HG03025 (cell line): ENCODE measurements around the gene NLRP1.

Experiments
- ATAC-seq: cut with Tn5 transposase; IDR thresholded peaks from one replicate; pipeline ENCODE4 v1.9.1; 2021; ENCODE audit warnings: mild to moderate bottlenecking, moderate library complexity; ENCODE audit not compliant: unreplicated experiment, low FRiP score

Gene NLRP1

GRCh38 chr17:5584383-5585286 lies at the start of gene NLRP1:
Gene NLRP1, minus strand, starts transcription at chr17:5584509. Its CDS starts 552 bp downstream, at chr17:5583957.
- peak; percentile 83 for ATAC-seq

- ATAC-seq: no peak
Measured at GRCh38 chr17:5631958-5632590, 47.8 kb upstream of the NLRP1 start.

DNA sequence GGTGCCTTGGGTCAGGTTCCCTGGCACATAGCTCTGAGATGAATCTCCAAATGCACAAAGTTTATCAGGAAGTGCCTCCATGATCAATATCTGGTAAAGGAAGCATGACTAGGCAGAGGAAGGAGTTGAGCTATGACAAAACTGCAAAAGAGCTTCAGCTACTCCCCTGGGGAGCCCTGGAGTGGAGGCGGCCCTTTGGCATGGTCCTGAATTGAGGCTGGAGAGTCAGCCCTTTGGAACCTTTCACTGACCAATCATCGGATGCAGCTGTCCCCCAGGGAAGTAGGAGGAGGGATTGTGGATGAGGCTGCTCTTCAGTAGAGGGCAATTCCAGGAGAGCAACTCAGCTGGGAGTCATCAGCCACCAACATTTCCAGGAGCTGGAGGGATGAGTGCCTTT lies 46.1 kb upstream of the NLRP1 start:
- no peak for ATAC-seq

DNA sequence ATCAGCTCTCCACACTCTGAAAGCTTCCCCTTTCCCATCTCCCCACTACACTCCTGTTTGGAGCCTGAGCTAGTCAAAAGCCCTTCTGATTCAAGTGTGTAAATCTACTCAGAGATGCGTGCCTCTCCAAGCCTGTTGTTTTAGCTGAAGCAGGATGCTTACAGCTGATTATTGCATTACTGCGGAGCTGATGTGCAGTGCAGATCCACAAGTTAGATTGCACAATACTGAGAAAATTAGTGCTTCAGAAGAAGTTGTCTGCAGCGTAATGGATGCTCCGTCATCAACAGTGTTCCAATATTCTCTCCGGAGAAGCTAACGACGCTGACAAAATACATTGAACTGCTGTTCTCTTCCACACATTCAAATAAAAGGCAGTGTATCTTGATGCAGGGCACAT lies 44.8 kb upstream of the NLRP1 start:
- no peak for ATAC-seq

- no peak for ATAC-seq
Measured at GRCh38 chr17:5628262-5628661, 44.0 kb upstream of the NLRP1 start.

GRCh38 chr17:5624211-5624610 lies 39.9 kb upstream of the NLRP1 start:
- ATAC-seq: no peak

GRCh38 chr17:5621729-5622128 lies 37.4 kb upstream of the NLRP1 start:
- no peak for ATAC-seq

DNA sequence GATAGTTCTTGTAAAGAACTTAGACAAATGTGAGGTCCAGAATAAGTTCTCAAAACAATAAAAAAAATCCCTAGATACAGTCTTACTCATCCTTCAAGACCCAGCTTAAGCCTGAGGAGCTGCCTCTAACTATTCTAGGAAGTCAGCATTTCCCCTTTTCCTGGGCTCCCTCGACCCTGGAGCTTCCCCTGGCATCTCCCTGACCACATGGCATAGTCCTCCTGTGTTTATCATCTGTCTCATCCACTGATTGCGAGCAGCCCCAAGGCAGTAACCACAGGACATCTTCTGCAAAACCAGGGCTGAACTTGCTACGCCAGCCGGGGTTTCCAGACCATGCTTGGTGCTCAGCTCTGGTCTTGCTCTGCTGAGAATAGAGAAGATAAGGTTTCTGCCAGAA lies 36.7 kb upstream of the NLRP1 start:
- no peak for ATAC-seq

- ATAC-seq: no peak
Measured at GRCh38 chr17:5619088-5619740, 34.9 kb upstream of the NLRP1 start.

- no peak for ATAC-seq
Measured at GRCh38 chr17:5618476-5618875, 34.2 kb upstream of the NLRP1 start.

DNA sequence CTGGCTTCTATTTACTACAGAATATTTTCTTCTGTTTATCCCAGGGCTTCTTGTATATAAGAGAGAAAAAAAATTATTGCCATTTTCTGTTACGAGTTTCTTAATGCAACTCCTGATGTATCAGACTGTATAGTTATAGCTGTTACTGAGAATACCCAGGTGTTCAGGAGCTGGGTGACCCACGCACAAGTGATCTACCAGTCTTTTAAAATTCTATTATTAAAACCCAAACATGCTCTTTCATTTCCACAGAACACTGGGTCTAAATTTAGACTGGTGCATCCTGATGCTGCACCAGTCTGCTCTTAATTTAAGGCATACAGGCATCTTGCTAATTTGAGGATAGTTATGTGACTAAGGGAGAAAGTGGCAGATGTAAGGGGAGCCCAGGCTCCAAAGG lies 31.2 kb upstream of the NLRP1 start:
- no peak for ATAC-seq

- ATAC-seq: no peak
Measured at GRCh38 chr17:5610956-5611355, 26.6 kb upstream of the NLRP1 start.

GRCh38 chr17:5608399-5609112 lies 24.2 kb upstream of the NLRP1 start:
- no peak for ATAC-seq

DNA sequence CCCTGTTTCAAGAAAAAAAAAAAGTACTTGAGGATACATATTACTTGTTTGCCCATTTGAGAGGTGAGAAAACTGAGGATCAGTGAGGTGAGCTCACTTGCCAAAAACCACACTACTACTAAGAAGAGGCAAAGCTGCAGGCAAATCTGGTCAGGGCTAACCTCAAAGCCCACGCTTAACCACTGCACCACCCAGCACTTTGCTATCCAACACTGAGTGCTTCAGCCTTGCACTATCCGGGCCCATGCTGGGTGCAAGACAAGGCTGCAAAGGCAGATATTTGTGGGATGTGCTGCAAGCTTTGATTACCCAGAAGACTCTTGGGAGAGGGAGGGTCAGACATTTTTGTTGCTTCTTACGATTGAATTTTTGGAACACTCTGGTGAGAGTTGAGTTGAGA lies 23.6 kb upstream of the NLRP1 start:
- ATAC-seq: no peak

- no peak for ATAC-seq
Measured at GRCh38 chr17:5605452-5605851, 21.1 kb upstream of the NLRP1 start.

DNA sequence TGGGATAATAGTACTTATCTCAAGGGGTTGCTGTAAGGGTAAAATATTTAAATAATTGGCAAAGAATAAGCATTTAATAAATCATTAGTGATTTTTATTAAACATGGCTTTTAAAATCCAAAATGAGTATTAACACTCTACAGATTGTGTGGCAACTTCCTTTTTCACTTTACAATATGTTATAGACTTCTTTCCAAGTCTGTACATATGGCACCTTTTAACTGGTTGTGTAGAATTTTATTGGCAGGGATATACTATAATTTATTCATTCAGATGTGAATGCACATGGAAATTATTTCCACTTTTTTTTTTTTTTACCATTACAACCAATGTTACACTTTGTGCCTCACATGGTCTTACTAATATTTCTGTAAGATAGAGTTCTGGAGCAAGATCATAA lies 15.7 kb upstream of the NLRP1 start:
- no peak for ATAC-seq

GRCh38 chr17:5598457-5598856 lies 14.1 kb upstream of the NLRP1 start:
- ATAC-seq: no peak

DNA sequence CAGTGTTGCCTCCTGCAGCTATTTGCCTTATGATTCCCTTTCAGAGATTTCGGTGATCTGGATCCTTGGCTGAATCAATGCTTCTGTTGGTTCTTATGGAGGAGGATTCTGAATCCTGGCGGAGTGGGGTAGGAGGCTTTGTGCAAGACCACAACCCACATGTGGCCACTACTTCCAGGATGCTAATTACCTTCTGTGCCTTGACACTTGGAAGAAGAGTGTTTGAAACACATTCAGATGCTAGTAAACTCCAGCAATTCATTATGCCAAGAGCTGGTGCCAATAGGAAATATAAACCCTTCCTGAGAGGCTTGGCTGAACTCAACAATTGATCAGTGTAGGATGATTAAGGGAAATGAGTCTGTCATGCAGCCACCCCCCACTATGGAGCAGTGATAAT lies 12.1 kb upstream of the NLRP1 start:
- no peak for ATAC-seq

DNA sequence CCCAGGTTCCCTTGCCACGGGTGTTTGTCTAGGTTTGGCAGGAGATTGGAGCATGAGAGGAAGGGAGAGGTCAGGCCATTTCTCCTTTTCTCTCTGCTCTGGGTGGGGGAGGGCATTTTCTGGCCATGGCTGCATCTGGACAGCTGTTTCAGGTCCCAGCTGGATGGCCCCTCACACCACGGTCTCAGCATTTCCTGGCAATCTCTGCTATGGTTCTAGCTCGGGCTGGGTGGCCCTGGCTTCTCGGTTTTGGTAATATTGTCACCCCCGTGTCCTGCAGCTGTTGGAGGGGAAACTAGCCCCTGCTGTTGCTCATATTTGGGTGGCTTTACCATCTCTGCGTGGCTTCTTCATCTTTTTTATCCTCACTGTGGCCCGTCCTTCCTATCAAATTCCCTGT lies 11.5 kb upstream of the NLRP1 start:
- ATAC-seq: no peak

DNA sequence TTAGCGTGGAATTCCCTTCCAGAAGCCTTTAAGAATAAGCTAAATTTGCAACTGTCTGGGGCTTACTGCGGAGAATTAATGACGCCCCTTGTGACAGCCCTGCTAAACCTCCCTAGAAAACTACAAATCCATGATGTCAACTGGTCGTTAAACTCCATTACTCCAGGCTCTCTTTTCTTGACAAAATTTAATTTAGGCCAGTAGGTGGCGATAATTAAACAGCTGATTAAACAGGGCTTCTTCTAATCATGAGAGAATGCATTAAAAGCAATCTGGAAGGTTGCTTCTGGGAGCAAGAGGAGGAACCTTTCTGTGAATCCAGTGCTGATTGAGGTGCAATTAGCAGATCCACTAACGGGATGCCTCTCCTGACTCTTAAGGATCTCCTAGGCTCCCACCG lies 8.1 kb upstream of the NLRP1 start:
- ATAC-seq: no peak

DNA sequence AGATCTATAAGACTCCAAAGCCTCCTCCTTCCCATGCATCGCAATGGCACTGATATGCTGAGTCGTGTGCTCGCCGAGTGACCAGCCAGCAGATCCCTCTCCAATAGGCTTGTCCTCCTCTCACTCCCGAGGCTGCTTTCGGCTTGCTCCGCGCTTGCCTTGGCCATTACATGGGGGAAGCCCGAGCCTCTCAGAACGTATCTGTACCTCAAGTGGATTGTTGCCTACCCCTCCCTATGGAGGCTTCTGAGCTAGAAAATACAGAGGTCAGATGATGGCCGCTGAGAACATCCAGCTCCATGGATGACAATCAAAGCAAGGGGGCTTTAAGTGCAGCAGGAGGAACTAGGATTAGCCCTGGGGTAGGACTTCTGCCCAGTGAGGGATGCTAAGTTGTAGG lies 7.7 kb upstream of the NLRP1 start:
- ATAC-seq: no peak
